Measurements from ENCODE around the gene CRABP1. TPM values are rescaled to one million over a fixed set of nuclear protein-coding genes. Genes with fewer than 3 reads are reported as not detected.

The CRABP1 gene
- total RNA-seq, 1 donor from 2014 or later, result not detected

Other genes starting within 250 kb of the CRABP1 start
- not detected for gene SH2D7, start 247.8 kb upstream of the CRABP1 start, total RNA-seq
- gene CIB2, start 208.9 kb upstream of the CRABP1 start, total RNA-seq, result 5.6 TPM
- gene IDH3A, start 191.0 kb upstream of the CRABP1 start, total RNA-seq, result 99.2 TPM
- gene ACSBG1, start 105.8 kb upstream of the CRABP1 start, total RNA-seq, result not detected
- 9.5 TPM for gene DNAJA4, start 75.8 kb upstream of the CRABP1 start, total RNA-seq
- gene SKIC8, start 40.7 kb upstream of the CRABP1 start, total RNA-seq, result 38.3 TPM
- 33.0 TPM for gene IREB2, start 97.9 kb downstream of the CRABP1 start, total RNA-seq
- 4.3 TPM for gene HYKK, start 167.2 kb downstream of the CRABP1 start, total RNA-seq
- 133 TPM for gene PSMA4, start 200.1 kb downstream of the CRABP1 start, total RNA-seq
- 4.3 TPM for gene CHRNA5, start 225.2 kb downstream of the CRABP1 start, total RNA-seq